ENCODE measurements around the gene WDR88.
"Not testable (repeated sequence)": the region's sequence is repeated elsewhere in the genome, so short reads cannot be mapped to it uniquely, and the experiment has no call there.

Gene WDR88

DNA sequence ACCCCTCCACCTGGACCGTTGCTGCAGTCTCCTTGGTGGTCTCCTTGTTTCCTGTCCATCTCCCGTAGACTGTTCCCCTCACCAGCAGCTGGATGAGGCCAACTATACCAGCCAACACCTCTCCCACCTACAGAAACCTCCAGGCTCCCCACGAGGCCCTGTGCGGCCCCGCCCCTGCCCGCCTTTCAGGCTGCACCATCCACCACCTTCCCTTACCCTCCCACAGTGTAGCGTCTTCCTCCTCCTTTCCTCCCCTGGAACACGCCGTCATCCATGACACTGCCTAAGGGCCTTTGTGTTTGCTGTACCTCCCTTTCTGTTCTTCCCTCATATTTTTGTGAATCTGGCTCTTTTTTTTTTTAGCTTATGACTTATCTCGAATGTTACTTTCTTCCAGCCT lies 23.8 kb upstream of the WDR88 start:
- H3K9ac ChIP-seq (ENCODE audit: low read length), result no peak overlapping the region
- peaks cover 5% of the 10 kb centered on the region for H3K36me3 ChIP-seq (ENCODE audit: control insufficient read depth, insufficient read depth, low read length)
- no peaks in the 10 kb centered on the region for H3K27me3 ChIP-seq (ENCODE audit: control insufficient read depth, insufficient read depth, low read length)
- no peaks in the 10 kb centered on the region for H3K4me1 ChIP-seq (ENCODE audit: control insufficient read depth, insufficient read depth, low read length)
- H3K4me3 ChIP-seq (ENCODE audit: low read length), result no peak overlapping the region
- no peaks in the 10 kb centered on the region for H3K9me3 ChIP-seq (ENCODE audit: control insufficient read depth, low read length)

GRCh38 chr19:33110137-33110910 lies 21.6 kb upstream of the WDR88 start:
- Histone ChIP-seq H3K4me3 (ENCODE audit: low read length) (no peak overlapping the region), H3K9me3 (ENCODE audit: control insufficient read depth, low read length) (no peaks in the 10 kb centered on the region), H3K9ac (ENCODE audit: low read length) (no peak overlapping the region), H3K27me3 (ENCODE audit: control insufficient read depth, insufficient read depth, low read length) (no peaks in the 10 kb centered on the region), H3K4me1 (ENCODE audit: control insufficient read depth, insufficient read depth, low read length) (no peaks in the 10 kb centered on the region), H3K36me3 (ENCODE audit: control insufficient read depth, insufficient read depth, low read length) (peaks cover 5% of the 10 kb centered on the region)

DNA sequence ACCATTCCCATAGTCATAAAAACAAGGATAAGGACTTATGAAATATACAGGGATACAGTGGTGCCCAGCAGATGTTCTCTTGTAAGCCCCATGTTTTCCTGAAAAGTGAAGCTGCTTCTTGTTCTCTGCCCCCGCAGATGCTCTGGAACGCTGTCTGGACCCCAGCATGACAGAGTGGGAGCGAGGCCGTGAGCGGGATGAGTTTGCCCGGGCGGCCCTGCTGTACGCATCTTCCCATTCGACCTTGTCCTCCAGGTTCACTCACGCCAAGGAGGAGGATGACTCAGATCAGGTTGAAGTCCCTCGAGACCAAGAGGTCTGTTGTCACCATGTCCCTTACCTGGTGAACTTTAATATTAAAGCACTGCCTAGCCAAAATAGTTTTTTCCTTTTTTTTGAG lies 20.3 kb upstream of the WDR88 start:
- Histone ChIP-seq H3K27me3 (ENCODE audit: control insufficient read depth, insufficient read depth, low read length) (no peaks in the 10 kb centered on the region), H3K9ac (ENCODE audit: low read length) (no peak overlapping the region), H3K4me3 (ENCODE audit: low read length) (no peak overlapping the region), H3K4me1 (ENCODE audit: control insufficient read depth, insufficient read depth, low read length) (no peaks in the 10 kb centered on the region), H3K9me3 (ENCODE audit: control insufficient read depth, low read length) (no peaks in the 10 kb centered on the region), H3K36me3 (ENCODE audit: control insufficient read depth, insufficient read depth, low read length) (peaks cover 5% of the 10 kb centered on the region)

DNA sequence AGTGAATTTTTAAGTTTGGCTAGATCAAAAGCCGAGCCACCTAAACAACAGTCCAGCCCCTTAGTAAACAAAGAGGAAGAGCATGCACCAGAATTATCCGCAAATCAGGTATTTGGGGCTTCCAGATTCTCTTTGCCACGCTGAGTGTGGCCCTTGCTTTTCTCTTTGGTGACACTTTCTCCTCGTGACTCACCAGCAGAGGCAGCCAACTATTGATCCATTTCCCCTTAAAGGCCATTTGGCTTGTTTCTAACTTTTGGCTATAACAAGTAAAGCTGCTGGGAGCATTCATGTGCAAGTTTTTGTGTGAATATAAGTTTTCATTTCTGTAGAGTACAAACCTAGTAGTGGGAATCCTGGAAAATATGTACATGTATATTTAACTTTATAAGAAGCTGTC lies 17.6 kb upstream of the WDR88 start:
- Histone ChIP-seq H3K4me3 (ENCODE audit: low read length) (no peak overlapping the region), H3K4me1 (ENCODE audit: control insufficient read depth, insufficient read depth, low read length) (no peaks in the 10 kb centered on the region), H3K36me3 (ENCODE audit: control insufficient read depth, insufficient read depth, low read length) (no peaks in the 10 kb centered on the region), H3K9ac (ENCODE audit: low read length) (no peak overlapping the region), H3K27me3 (ENCODE audit: control insufficient read depth, insufficient read depth, low read length) (no peaks in the 10 kb centered on the region), H3K9me3 (ENCODE audit: control insufficient read depth, low read length) (no peaks in the 10 kb centered on the region)

DNA sequence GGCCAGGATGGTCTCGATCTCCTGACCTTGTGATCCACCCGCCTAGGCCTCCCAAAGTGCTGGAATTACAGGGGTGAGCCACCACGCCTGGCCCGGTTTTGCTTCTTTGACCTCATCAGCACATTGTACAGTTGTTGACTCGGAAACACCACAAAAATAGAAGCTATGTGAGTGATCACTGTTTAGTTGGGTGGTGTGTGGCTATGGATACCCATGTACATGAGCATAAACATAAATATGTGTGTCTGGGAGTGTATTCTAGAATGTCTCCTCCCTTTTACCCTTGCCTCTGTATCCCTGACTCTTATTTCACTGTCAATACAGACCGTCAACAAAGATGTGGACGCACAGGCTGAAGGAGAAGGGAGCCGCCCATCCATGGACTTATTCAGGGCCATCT lies 14.4 kb upstream of the WDR88 start:
- no peaks in the 10 kb centered on the region for H3K36me3 ChIP-seq (ENCODE audit: control insufficient read depth, insufficient read depth, low read length)

DNA sequence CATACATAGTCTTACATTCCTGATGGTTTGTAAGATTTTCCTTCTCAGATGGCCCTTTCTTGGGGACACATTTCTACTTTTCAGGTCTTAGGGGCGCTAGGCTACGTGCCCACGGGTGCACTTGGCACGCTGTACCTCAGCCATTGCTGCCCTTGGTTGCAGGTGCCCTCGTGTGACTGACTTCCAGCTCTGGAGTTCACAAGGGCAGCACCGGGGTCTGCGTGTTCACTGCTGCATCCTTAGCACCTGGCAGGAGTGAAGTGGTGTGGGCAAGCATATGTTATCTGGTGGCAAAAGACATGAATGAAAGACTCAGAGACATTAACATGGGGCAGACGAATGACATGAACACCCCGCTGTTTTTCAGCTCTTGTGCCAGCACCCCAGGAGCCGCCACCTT lies 13.3 kb upstream of the WDR88 start:
- Histone ChIP-seq H3K4me1 (ENCODE audit: control insufficient read depth, insufficient read depth, low read length) (no peaks in the 10 kb centered on the region), H3K9me3 (ENCODE audit: control insufficient read depth, low read length) (no peaks in the 10 kb centered on the region), H3K4me3 (ENCODE audit: low read length) (no peak overlapping the region), H3K27me3 (ENCODE audit: control insufficient read depth, insufficient read depth, low read length) (no peaks in the 10 kb centered on the region), H3K9ac (ENCODE audit: low read length) (no peak overlapping the region), H3K36me3 (ENCODE audit: control insufficient read depth, insufficient read depth, low read length) (no peaks in the 10 kb centered on the region)

More for the DNA sequence above, 14.4 kb upstream of the WDR88 start:
- no peaks in the 10 kb centered on the region for H3K27me3 ChIP-seq (ENCODE audit: control insufficient read depth, insufficient read depth, low read length)
- no peaks in the 10 kb centered on the region for H3K4me1 ChIP-seq (ENCODE audit: control insufficient read depth, insufficient read depth, low read length)
- H3K9me3 ChIP-seq (ENCODE audit: control insufficient read depth, low read length), result no peaks in the 10 kb centered on the region
- no peak overlapping the region for H3K4me3 ChIP-seq (ENCODE audit: low read length)
- no peak overlapping the region for H3K9ac ChIP-seq (ENCODE audit: low read length)

- no peak overlapping the region for H3K9ac ChIP-seq (ENCODE audit: low read length)
- H3K9me3 ChIP-seq (ENCODE audit: control insufficient read depth, low read length), result no peaks in the 10 kb centered on the region
- no peak overlapping the region for H3K4me3 ChIP-seq (ENCODE audit: low read length)
- H3K4me1 ChIP-seq (ENCODE audit: control insufficient read depth, insufficient read depth, low read length), result no peaks in the 10 kb centered on the region
- no peaks in the 10 kb centered on the region for H3K27me3 ChIP-seq (ENCODE audit: control insufficient read depth, insufficient read depth, low read length)
- peaks cover 4% of the 10 kb centered on the region for H3K36me3 ChIP-seq (ENCODE audit: control insufficient read depth, insufficient read depth, low read length)
Observed at GRCh38 chr19:33124207-33125098, 7.5 kb upstream of the WDR88 start.

DNA sequence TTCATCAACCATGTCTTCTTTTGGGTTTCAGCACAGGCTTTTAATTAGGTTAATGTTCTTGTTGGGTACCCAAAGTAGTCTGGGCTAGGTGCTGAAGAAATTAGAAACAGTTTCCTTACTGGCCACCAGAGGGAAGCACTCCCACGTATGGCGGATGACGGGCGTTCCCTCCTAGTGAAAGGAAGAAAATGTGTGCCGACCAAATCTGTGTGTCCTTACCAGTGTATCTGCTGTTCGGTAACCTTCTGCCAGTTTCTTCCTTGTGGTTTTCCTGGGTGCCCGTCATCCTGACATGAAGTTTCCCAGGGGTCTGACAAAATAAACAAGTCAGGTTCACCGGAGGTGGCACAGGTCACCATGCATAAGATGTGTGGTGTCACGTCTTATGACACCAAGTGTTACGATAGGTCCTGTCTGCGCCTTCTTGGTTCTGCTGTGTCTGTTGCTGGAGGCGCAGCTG lies 6.0 kb upstream of the WDR88 start:
- peaks cover 4% of the 10 kb centered on the region for H3K36me3 ChIP-seq (ENCODE audit: control insufficient read depth, insufficient read depth, low read length)

DNA sequence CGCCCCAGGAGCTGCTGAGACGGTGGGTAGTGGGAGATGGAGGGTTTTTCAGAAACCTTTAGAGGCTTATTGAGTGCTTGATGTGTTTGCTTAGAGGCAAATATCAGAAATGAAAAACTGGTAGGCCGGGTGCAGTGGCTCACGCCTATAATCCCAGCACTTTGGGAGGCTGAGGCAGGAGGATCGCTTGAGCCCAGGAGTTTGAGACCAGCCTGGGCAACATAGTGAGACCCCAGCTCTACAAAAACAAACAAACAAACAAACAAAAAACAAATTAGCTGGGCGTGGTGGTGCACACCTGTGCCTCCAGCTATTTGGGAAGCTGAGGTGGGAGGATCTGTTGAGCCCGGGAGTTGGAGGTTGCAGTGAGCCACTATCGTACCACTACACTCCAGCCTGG lies 5.2 kb upstream of the WDR88 start:
- H3K27me3 ChIP-seq (ENCODE audit: control insufficient read depth, insufficient read depth, low read length); H3K4me1 ChIP-seq (ENCODE audit: control insufficient read depth, insufficient read depth, low read length); H3K9ac ChIP-seq (ENCODE audit: low read length); H3K4me3 ChIP-seq (ENCODE audit: low read length); H3K36me3 ChIP-seq (ENCODE audit: control insufficient read depth, insufficient read depth, low read length); H3K9me3 ChIP-seq (ENCODE audit: control insufficient read depth, low read length): not testable (repeated sequence)

More for the DNA sequence above, 6.0 kb upstream of the WDR88 start:
- no peaks in the 10 kb centered on the region for H3K9me3 ChIP-seq (ENCODE audit: control insufficient read depth, low read length)
- no peaks in the 10 kb centered on the region for H3K4me1 ChIP-seq (ENCODE audit: control insufficient read depth, insufficient read depth, low read length)
- no peaks in the 10 kb centered on the region for H3K27me3 ChIP-seq (ENCODE audit: control insufficient read depth, insufficient read depth, low read length)
- no peak overlapping the region for H3K9ac ChIP-seq (ENCODE audit: low read length)
- no peak overlapping the region for H3K4me3 ChIP-seq (ENCODE audit: low read length)

DNA sequence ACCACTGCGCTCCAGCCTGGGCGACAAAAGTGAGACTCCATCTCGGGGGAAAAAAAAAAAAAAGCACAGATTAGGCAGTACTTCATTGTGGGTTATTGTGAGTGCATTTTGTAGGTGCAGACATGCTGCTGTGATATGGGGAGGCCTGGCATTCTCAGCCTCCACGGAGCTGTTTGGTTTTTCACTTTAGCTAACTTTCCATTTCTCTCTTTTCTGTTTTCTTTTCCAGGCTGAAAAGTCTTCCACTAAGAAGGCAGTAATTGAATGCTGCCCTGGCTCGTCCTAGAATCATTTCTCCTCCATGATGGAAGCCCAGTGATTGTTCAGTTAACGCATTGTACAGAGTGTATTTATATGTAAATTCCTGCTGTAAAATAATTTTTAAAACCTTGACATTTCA lies 2.0 kb upstream of the WDR88 start:
- Histone ChIP-seq H3K36me3 (ENCODE audit: control insufficient read depth, insufficient read depth, low read length) (peaks cover 4% of the 10 kb centered on the region), H3K4me3 (ENCODE audit: low read length) (no peak overlapping the region), H3K9ac (ENCODE audit: low read length) (no peak overlapping the region), H3K27me3 (ENCODE audit: control insufficient read depth, insufficient read depth, low read length) (peaks cover 3% of the 10 kb centered on the region), H3K4me1 (ENCODE audit: control insufficient read depth, insufficient read depth, low read length) (no peaks in the 10 kb centered on the region), H3K9me3 (ENCODE audit: control insufficient read depth, low read length) (no peaks in the 10 kb centered on the region)

GRCh38 chr19:33130433-33130832 lies 1.5 kb upstream of the WDR88 start:
- H3K9me3 ChIP-seq (ENCODE audit: control insufficient read depth, low read length), result no peaks in the 10 kb centered on the region
- peaks cover 6% of the 10 kb centered on the region for H3K27me3 ChIP-seq (ENCODE audit: control insufficient read depth, insufficient read depth, low read length)
- no peaks in the 10 kb centered on the region for H3K4me1 ChIP-seq (ENCODE audit: control insufficient read depth, insufficient read depth, low read length)
- peaks cover 4% of the 10 kb centered on the region for H3K36me3 ChIP-seq (ENCODE audit: control insufficient read depth, insufficient read depth, low read length)
- H3K9ac ChIP-seq (ENCODE audit: low read length), result no peak overlapping the region
- H3K4me3 ChIP-seq (ENCODE audit: low read length), result no peak overlapping the region

- H3K4me3 ChIP-seq (ENCODE audit: low read length), result no peak overlapping the region
- no peaks in the 10 kb centered on the region for H3K9me3 ChIP-seq (ENCODE audit: control insufficient read depth, low read length)
- H3K9ac ChIP-seq (ENCODE audit: low read length), result no peak overlapping the region
- H3K27me3 ChIP-seq (ENCODE audit: control insufficient read depth, insufficient read depth, low read length), result peaks cover 6% of the 10 kb centered on the region
- no peaks in the 10 kb centered on the region for H3K36me3 ChIP-seq (ENCODE audit: control insufficient read depth, insufficient read depth, low read length)
- no peaks in the 10 kb centered on the region for H3K4me1 ChIP-seq (ENCODE audit: control insufficient read depth, insufficient read depth, low read length)
Observed at GRCh38 chr19:33132425-33132824, 511 bp downstream of the WDR88 start.
